D341Med (cell line): Measurements from ENCODE around the gene MYH16.
"Not testable (repeated sequence)": the region's sequence is repeated elsewhere in the genome, so short reads cannot be mapped to it uniquely, and the experiment has no call there.

Source experiments
- DNase-seq: peaks from one replicate; pipeline ENCODE4 v3.0.0; 2012; ENCODE audit warnings: low spot score

Gene MYH16

GRCh38 chr7:99305473-99306260, 33.0 kb downstream of the MYH16 start:
- DNase-seq, result no peak

- DNase-seq, result no peak
These were observed 35.9 kb downstream of the MYH16 start for GRCh38 chr7:99308461-99309074.

- no peak for DNase-seq
These were observed 36.5 kb downstream of the MYH16 start for GRCh38 chr7:99309111-99309510.

- no peak for DNase-seq
These were observed 37.4 kb downstream of the MYH16 start for GRCh38 chr7:99310004-99310403.

- DNase-seq, result no peak
These were observed 39.1 kb downstream of the MYH16 start for GRCh38 chr7:99311702-99312101.

- peak; percentile 82 for DNase-seq
These were observed 39.9 kb downstream of the MYH16 start for GRCh38 chr7:99312316-99313203.

- DNase-seq, result no peak
These were observed 40.5 kb downstream of the MYH16 start for GRCh38 chr7:99313204-99313573.

- peak; percentile 22 for DNase-seq
These were observed 41.9 kb downstream of the MYH16 start for GRCh38 chr7:99314504-99314903.

GRCh38 chr7:99320371-99320770, 47.7 kb downstream of the MYH16 start:
- DNase-seq, result no peak

- DNase-seq, result not testable (repeated sequence)
These were observed 50.0 kb downstream of the MYH16 start for GRCh38 chr7:99322659-99323058.

GRCh38 chr7:99324559-99324958, 51.9 kb downstream of the MYH16 start:
- no peak for DNase-seq

GRCh38 chr7:99325001-99325493, 52.4 kb downstream of the MYH16 start:
- DNase-seq, result peak; percentile 45

- DNase-seq, result peak; percentile 99
These were observed 53.2 kb downstream of the MYH16 start, which contains the start of gene ARPC1A for GRCh38 chr7:99325592-99326407. ARPC1A (plus strand) TSS chr7:99325898; CDS start chr7:99333354, 7,456 bp downstream.

- DNase-seq, result peak; percentile 18
These were observed 53.8 kb downstream of the MYH16 start for GRCh38 chr7:99326408-99326782.

GRCh38 chr7:99330314-99330961, 57.8 kb downstream of the MYH16 start:
- DNase-seq, result not testable (repeated sequence)

GRCh38 chr7:99331002-99331401, 58.4 kb downstream of the MYH16 start:
- DNase-seq, result no peak

GRCh38 chr7:99339595-99339994, 67.0 kb downstream of the MYH16 start:
- no peak for DNase-seq

- no peak for DNase-seq
These were observed 68.0 kb downstream of the MYH16 start for GRCh38 chr7:99340659-99341058.

GRCh38 chr7:99344061-99344647, 71.5 kb downstream of the MYH16 start:
- DNase-seq, result no peak

GRCh38 chr7:99350641-99351040, 78.0 kb downstream of the MYH16 start:
- DNase-seq, result not testable (repeated sequence)

- no peak for DNase-seq
These were observed 79.6 kb downstream of the MYH16 start for GRCh38 chr7:99352247-99352646.
